Measurements from ENCODE around the gene PRRT4.

Gene PRRT4

GRCh38 chr7:128370491-128370890 is 9.0 kb upstream of the PRRT4 start:
- no peak for DNase-seq

GRCh38 chr7:128366986-128367385 is 5.5 kb upstream of the PRRT4 start:
- no peak for DNase-seq

GRCh38 chr7:128366300-128366699 is 4.8 kb upstream of the PRRT4 start:
- no peak for DNase-seq

GRCh38 chr7:128365432-128365831 is 3.9 kb upstream of the PRRT4 start:
- no peak for DNase-seq

GRCh38 chr7:128364166-128364870 is 2.8 kb upstream of the PRRT4 start:
- DNase-seq: no peak

GRCh38 chr7:128363261-128363721 is 1.8 kb upstream of the PRRT4 start:
- no peak for DNase-seq

GRCh38 chr7:128362670-128363069 is 1.2 kb upstream of the PRRT4 start:
- no peak for DNase-seq

GRCh38 chr7:128360359-128360678 is 1.2 kb downstream of the PRRT4 start:
- DNase-seq: no peak

GRCh38 chr7:128359939-128360338 is 1.6 kb downstream of the PRRT4 start:
- DNase-seq: no peak

GRCh38 chr7:128359336-128359735 is 2.2 kb downstream of the PRRT4 start:
- no peak for DNase-seq

GRCh38 chr7:128358233-128358632 is 3.3 kb downstream of the PRRT4 start:
- no peak for DNase-seq

GRCh38 chr7:128357217-128357613 is 4.3 kb downstream of the PRRT4 start:
- no peak for DNase-seq

- DNase-seq: no peak
Observed at GRCh38 chr7:128356546-128357216, 4.8 kb downstream of the PRRT4 start.

GRCh38 chr7:128353610-128354009 is 7.9 kb downstream of the PRRT4 start:
- no peak for DNase-seq

- no peak for DNase-seq
Observed at GRCh38 chr7:128353189-128353588, 8.3 kb downstream of the PRRT4 start.

- DNase-seq: no peak
Observed at GRCh38 chr7:128352636-128353035, 8.9 kb downstream of the PRRT4 start.

GRCh38 chr7:128352153-128352537 is 9.3 kb downstream of the PRRT4 start:
- DNase-seq: no peak

- no peak for DNase-seq
Observed at GRCh38 chr7:128351296-128352152, 10.0 kb downstream of the PRRT4 start.

- no peak for DNase-seq
Observed at GRCh38 chr7:128350708-128351295, 10.7 kb downstream of the PRRT4 start.

- no peak for DNase-seq
Observed at GRCh38 chr7:128349466-128349825, 12.0 kb downstream of the PRRT4 start.

GRCh38 chr7:128347647-128348097 is 13.8 kb downstream of the PRRT4 start:
- peak; percentile 52 to 65 for DNase-seq

- no peak for DNase-seq
Observed at GRCh38 chr7:128344431-128344774, 17.1 kb downstream of the PRRT4 start.
